GM18499 (cell line): Measurements from ENCODE around the gene CA10.

Experiments used
- ATAC-seq: cut with Tn5 transposase; IDR thresholded peaks from one replicate; pipeline ENCODE4 v1.9.1; 2021; ENCODE audit warnings: moderate number of reproducible peaks; ENCODE audit not compliant: insufficient read depth, unreplicated experiment

CA10 gene

GRCh38 chr17:52049496-52049895 lies 109.0 kb downstream of the CA10 start:
- ATAC-seq: no peak

GRCh38 chr17:52049051-52049450 lies 109.5 kb downstream of the CA10 start:
- ATAC-seq: no peak

- ATAC-seq: no peak
Observed at GRCh38 chr17:52048137-52048898, 110.2 kb downstream of the CA10 start.

GRCh38 chr17:52047086-52047485 lies 111.4 kb downstream of the CA10 start:
- ATAC-seq: no peak

GRCh38 chr17:52041123-52041617 lies 117.3 kb downstream of the CA10 start:
- ATAC-seq: no peak

GRCh38 chr17:52036416-52036815 lies 122.1 kb downstream of the CA10 start:
- ATAC-seq: no peak

- no peak for ATAC-seq
Observed at GRCh38 chr17:52035336-52035915, 123.1 kb downstream of the CA10 start.

- ATAC-seq: no peak
Observed at GRCh38 chr17:52032454-52032853, 126.1 kb downstream of the CA10 start.

GRCh38 chr17:52030052-52030451 lies 128.5 kb downstream of the CA10 start:
- no peak for ATAC-seq

- no peak for ATAC-seq
Observed at GRCh38 chr17:52027620-52028295, 130.8 kb downstream of the CA10 start.

GRCh38 chr17:52027081-52027480 lies 131.4 kb downstream of the CA10 start:
- ATAC-seq: no peak

- ATAC-seq: no peak
Observed at GRCh38 chr17:52026075-52026474, 132.4 kb downstream of the CA10 start.

GRCh38 chr17:52025236-52025635 lies 133.3 kb downstream of the CA10 start:
- ATAC-seq: no peak

- no peak for ATAC-seq
Observed at GRCh38 chr17:52024300-52024870, 134.1 kb downstream of the CA10 start.

- ATAC-seq: no peak
Observed at GRCh38 chr17:52011064-52011463, 147.4 kb downstream of the CA10 start.

- ATAC-seq: no peak
Observed at GRCh38 chr17:51999654-52000053, 158.9 kb downstream of the CA10 start.

- ATAC-seq: no peak
Observed at GRCh38 chr17:51997723-51998122, 160.8 kb downstream of the CA10 start.

GRCh38 chr17:51995797-51996403 lies 162.6 kb downstream of the CA10 start:
- ATAC-seq: no peak

- ATAC-seq: no peak
Observed at GRCh38 chr17:51992864-51993416, 165.6 kb downstream of the CA10 start.

- no peak for ATAC-seq
Observed at GRCh38 chr17:51971121-51971520, 187.4 kb downstream of the CA10 start.
